GM19467 (cell line): Measurements from ENCODE around the gene COQ8B.
"Not testable (repeated sequence)": the region's sequence is repeated elsewhere in the genome, so short reads cannot be mapped to it uniquely, and the experiment has no call there.

Source experiments
- ATAC-seq: cut with Tn5 transposase; IDR thresholded peaks from one replicate; pipeline ENCODE4 v1.9.1; 2021; ENCODE audit warnings: mild to moderate bottlenecking, moderate library complexity; ENCODE audit not compliant: unreplicated experiment

The COQ8B gene

DNA sequence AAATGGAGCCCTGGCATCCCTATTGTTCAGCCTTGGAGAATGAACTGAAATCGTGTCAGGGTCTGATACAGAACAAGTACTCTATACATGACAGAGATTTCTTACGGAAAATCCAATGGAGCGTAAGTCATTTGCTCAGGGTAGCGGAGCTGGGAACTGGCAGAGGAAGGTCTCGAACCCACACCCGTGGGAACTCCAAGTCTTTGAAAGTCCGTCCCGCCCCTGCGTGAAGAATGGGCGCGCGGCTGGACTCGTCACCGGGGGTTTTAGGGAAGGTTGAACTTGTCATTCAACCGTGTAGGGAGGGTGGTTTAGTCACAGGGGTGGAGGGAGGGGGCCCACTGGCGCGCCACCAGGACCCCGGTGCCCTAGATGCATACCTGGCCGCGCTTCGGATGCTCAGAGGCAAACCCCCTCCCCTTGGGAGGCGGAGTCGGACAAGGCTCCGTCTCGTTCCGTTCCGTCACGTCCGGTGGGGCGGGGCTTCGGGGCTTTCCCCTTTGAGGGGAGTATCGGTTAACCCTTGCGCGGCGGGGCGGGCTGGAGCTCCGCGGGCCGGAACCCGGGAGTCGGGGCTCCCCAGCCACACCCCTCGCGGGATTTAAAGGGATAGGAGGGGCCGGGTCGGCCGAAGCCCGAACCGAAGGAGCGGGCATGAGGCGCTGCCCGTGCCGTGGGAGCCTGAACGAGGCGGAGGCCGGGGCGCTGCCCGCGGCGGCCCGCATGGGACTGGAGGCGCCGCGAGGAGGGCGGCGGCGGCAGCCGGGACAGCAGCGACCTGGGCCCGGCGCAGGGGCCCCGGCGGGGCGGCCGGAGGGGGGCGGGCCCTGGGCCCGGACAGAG is at the start of gene COQ8B, which contains the start of gene ITPKC:
Gene COQ8B, minus strand, starts transcription at position 405 of the 843 bp plus-strand sequence. CDS start 2,254 bp downstream, outside the sequence.
Gene ITPKC, plus strand, starts transcription at position 631 of the 843 bp plus-strand sequence. Its CDS starts 24 bp downstream, at position 655.
- ATAC-seq: peak; percentile 66

DNA sequence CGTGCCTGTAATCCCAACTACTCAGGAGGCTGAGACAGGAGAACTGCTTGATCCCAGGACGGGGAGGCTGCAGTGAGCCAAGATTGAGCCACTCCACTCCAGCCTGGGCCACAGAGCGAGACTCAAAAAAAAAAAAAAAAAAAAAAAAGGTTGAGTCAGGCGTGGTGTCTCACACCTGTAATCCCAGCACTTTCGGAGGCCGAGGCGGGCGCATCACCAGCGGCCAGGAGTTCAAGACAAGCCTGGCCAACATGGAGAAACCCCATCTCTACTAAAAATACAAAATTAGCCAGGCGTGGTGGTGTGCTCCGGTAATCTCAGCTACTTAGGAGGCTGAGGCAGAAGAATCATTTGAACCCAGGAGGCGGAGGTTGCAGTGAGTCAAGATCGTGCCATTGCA is 49.7 kb upstream of the COQ8B start:
- ATAC-seq: not testable (repeated sequence)

DNA sequence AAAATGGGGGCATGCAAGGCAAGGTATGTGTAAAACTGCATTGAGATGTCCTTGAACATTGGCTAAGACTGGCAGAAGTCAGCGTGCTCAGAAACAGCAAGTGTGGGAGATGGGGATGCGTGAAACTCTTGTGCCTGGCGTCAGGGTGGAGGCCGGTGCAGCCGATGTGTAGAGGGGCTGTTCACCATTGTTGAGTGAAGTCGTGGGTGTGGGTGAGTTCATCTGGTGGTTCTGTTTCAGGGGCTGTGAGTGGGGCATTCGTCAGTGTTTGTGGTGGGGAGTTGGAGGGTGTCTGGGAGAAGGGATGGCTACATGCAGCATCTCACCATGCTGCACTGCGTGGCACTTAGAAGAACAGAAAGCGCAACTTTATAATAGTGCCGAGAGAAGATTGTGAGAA is 47.3 kb upstream of the COQ8B start:
- ATAC-seq: no peak

DNA sequence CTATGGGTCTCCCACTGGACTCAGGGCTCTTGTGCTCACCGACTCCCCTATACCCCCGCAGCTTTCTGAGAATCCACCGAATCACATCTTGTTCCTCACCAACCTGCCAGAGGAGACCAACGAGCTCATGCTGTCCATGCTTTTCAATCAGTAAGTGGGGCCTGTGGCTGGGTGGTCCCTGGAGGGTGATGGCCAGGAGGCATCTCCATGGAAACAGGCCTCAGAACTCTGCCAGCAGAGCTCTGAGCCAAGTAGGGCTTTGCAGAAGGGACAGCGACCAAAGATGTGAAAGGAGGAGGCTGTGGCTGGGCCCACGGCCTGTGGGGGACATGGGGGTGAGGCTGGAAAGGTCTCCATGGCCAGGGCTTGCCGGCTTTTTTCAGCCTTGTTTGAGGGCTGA is 46.8 kb upstream of the COQ8B start:
- ATAC-seq: no peak

DNA sequence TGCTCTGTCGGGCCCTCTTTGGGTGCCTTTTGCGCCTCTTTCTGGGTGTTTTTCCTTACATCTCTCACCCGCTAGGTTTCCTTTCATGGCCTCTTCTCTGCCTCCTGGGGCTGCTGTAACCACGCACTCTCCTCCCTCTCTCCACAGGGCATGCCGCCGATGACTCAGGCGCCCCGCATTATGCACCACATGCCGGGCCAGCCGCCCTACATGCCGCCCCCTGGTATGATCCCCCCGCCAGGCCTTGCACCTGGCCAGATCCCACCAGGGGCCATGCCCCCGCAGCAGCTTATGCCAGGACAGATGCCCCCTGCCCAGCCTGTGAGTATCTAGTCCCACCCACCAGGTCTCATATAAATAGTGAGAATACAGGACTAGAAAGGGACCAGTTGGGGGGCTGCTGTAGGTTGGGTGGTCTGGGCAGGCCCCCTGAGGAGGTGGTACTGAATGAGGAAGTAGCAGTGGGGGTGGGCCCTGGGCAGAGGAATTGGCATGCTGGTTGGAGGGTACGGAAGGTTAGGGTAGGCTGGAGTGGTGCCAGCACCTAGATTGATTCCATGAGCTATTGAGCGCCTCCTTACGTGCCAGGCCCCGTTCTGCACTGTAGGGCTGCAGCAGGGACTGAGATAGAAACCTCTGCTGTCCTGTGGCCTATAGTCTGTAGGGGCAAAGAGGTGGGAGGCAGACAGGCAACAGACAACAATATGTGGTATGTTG is 46.2 kb upstream of the COQ8B start:
- no peak for ATAC-seq

DNA sequence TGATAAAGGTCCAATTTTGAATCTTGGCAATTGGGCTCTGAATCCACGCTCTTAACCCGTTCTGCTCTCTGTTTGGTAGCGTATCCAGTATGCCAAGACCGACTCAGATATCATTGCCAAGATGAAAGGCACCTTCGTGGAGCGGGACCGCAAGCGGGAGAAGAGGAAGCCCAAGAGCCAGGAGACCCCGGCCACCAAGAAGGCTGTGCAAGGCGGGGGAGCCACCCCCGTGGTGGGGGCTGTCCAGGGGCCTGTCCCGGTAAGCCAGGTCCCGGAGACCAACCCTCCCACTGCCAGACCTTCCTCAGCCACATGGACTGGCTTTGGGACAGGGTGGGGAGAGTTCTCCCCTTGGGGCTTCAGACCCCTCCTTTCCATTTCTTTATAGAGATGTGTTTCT is 42.7 kb upstream of the COQ8B start:
- no peak for ATAC-seq

DNA sequence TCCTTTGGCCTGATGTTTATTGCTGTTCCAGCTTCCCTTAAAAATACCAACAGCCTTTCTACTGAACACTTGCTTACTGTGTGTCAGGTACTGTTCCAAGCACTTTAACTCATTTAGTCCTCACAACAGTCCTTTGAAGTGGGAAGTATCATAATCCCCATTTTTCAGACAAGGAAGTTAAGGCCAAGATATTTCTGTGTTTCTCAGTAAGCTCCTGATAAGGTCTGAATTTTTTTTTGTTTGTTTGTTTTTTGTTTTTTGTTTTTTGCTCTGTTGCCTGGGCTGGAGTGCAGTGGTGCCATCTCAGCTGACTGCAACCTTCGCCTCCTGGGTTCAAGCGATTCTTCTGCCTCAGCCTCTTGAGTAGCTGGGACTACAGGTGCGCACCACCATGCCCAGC is 41.8 kb upstream of the COQ8B start:
- ATAC-seq: no peak

DNA sequence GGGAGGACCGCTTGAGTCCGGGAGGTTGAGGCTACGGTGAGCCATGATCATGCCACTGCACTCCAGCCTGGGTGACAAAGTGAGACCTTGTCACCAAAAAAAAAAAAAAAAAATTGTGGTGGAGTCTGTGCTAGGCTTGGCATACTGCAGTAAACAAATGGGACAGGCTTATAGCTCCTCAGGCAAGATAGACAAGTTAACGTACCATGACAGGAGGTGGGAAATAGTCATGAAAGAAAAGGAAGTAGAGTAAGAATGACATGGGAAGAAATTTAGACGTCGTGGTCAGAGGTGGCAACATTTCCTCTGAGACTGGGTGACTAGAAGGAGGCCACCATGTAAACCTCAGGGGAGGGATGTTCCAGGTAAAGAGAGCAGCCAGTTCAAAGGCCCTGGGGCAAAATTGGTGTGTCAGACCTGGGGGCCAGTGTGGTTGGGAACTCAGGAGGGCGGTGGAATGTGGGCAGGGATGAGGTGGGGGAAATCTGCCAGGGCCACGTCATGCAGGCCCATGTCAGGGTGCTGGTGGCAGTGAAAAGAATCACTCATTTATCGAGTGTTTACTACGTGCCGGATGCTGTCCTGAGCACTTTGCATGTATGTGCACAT is 39.9 kb upstream of the COQ8B start:
- ATAC-seq: no peak

DNA sequence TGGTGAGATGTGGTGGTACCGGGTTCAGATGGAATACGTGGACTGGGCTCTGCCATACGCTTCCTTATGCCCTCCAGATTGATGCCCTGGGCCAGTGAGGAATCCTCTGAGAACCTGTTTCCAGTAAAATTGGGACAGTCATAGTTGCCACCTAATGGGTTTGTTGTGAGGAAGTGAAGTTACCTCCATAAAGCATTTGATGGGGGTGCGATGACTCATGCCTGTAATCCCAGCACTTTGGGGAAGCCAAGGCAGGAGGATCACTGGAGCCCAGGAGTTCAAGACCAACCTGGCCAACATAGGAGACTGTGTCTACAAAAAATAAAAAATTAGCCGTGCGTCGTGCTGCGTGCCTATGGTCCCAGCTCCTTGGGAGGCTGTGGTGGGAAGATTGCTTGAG is 39.1 kb upstream of the COQ8B start:
- ATAC-seq: no peak

DNA sequence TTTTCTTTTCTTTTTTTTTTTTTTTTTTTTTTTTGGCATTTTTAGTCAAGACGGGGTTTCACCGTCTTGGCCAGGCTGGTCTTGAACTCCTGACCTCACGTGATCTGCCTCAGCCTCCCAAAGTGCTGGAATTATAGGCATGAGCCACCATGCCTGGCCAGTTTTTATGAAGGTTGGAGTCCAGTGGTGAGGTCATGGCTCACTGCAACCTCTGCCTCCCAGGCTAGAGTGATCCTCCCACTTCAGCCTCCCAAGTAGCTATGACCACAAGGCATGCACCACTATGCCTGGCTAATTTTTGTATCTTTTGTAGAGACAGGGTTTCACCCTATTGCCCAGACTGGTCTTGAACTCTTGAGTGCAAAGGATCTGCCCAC is 38.5 kb upstream of the COQ8B start:
- no peak for ATAC-seq

DNA sequence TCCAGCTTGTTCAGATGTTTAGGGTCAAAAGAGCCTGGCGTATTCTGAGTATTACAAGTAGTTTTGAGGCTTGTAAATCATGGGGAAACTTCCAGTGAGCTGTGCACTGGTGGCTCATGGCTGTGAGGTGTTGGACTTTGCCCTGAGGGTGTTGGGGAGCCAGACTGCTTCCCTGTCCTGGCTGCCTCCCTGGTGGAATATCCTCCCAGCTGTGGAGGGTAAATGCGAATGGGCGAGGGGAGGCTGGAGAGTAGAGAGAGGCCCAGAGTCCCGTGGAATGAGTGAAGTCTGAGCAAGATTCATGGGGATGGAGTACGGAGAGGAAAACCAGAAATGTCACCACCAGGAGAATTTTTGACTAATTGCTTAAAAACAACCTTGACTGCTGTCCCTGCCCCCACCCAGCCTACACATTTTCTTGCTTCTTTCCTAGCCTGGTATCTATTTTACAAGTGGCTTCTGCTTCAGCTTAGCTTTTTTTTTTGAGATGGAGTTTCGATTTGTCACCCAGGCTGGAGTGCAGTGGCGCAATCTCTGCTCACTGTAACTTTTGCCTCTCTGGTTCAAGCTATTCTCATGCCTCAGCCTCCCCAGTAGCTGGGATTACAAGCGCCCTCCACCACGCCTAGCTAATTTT is 38.0 kb upstream of the COQ8B start:
- no peak for ATAC-seq

DNA sequence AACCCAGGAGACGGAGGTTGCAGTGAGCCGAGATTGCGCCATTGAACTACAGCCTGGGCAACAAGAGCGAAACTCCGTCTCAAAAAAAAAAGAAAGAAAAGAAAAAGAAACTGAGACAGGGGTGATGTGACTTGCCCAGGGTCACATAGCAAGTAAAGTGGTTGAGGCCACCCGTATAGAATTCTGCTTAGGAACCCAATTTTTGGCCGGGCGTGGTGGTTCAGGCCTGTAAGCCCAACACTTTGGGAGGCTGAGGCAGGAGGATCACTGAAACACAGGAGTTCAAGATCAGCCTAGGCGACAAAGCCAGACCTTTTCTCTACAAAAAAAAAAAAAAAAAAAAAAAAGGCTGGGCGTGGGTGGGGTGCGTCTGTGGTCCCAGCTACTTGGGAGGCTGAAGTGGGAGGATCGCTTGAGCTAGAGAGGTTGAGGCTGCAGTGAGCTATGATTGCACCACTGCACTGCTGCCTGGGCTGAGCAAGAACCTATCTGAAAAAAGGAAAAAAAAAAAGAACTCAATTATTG is 35.6 kb upstream of the COQ8B start:
- no peak for ATAC-seq

DNA sequence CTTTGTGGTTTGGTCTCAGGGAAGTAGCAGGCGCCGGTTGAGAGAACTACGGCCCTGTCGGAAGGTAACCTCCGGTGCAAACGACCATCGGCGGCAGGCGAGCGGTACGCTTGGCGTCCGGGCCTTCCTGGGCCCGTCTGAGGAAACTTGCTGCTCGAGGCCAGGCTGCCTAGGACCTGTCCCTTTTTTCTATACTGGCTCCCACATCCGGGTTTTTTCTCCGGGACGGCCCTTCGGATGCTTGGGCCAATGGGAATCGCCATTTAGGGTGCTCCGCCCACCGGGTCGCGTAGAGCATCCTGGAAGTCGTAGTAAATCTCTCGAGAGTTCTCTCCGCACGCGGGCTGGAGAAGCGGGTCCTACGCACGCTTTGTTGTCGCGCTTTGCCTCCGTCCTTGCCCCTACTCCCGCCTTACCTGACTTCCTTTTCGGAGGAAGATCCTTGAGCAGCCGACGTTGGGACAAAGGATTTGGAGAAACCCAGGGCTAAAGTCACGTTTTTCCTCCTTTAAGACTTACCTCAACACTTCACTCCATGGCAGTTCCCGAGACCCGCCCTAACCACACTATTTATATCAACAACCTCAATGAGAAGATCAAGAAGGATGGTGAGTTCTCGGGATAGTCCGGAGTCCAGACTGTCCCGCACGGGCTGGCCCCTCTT is 34.3 kb upstream of the COQ8B start, which contains the start of gene SNRPA:
Gene SNRPA, plus strand, starts transcription at position 330 of the 664 bp plus-strand sequence. Its CDS starts 206 bp downstream, at position 536.
- peak; percentile 43 for ATAC-seq

DNA sequence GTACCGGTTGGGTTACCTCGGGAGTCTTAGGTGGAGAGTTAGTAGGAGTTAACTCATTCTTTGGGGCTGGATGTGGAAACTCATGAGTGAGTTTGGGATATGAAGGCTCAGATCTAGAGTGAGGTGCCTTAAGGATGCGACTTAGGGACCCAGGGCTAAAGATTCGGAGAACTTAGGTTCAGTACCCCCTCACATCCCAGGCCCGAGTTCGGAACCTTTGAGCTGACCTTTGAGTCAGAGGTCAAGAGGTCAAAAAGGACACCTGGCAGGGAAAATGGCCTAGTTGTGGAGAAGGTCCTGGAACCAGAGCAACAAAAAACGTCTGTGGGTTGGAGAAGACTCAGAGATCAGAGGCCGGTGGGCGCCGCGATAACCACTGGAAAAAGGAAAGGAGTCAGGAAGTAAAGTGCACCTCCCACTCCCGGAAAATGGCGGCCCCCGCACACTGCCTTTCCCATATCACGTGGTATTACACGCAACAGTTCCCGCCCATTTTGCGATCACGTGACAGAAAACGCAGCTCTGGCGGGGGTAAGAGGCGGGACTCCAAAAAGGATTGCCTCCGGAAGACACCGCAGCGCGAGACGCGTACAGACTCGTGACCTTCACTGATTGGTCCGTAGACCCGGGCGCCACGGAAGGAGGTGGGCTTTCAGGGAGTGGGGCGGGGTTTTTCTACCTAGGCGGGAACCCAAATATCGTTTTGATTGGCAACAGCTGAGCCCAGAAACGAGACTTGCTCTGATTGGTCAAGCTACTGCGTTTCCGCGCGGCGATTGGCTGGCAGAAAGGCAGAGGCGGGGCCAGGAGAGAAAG is 33.6 kb upstream of the COQ8B start, which contains the start of gene ACTMAP:
Gene ACTMAP, minus strand, starts transcription at position 420 of the 816 bp plus-strand sequence. CDS start 674 bp downstream, outside the sequence.
- ATAC-seq: peak; percentile 78

DNA sequence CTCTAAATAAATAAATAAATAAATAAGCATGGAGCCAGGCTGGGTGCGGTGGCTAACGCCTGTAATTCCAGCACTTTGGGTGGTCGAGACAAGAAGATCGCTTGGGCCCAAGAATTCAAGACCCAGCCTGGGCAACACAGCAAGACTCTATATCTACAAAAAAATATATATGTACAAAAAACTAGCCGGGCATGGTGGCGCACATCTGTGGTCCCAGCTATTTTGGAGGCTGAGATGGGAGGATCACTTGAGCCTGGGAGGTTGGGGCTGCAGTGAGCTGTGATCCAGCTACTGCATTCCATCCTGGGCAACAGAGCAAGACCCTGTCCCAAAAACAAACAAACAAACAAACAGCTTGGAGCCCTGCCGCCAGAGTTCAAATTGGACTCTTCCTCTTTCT is 30.9 kb upstream of the COQ8B start:
- no peak for ATAC-seq

DNA sequence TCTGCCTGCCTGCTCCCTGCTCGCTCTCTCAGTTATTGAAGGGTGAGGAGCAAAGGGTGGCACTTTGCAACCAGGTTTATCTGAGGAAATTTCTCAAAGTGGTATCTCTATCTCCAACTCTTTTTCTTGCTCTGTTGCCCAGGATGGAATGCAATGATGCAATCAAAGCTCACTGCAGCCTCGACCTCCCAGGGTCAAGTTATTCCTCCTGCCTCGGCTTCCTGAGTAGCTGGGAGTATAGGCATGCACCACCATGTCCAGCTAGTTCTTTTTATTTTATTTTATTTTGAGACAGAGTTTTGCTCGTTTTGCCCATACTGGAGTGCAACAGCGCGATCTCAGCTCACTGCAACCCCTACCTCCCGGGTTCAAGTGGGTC is 28.7 kb upstream of the COQ8B start:
- no peak for ATAC-seq

DNA sequence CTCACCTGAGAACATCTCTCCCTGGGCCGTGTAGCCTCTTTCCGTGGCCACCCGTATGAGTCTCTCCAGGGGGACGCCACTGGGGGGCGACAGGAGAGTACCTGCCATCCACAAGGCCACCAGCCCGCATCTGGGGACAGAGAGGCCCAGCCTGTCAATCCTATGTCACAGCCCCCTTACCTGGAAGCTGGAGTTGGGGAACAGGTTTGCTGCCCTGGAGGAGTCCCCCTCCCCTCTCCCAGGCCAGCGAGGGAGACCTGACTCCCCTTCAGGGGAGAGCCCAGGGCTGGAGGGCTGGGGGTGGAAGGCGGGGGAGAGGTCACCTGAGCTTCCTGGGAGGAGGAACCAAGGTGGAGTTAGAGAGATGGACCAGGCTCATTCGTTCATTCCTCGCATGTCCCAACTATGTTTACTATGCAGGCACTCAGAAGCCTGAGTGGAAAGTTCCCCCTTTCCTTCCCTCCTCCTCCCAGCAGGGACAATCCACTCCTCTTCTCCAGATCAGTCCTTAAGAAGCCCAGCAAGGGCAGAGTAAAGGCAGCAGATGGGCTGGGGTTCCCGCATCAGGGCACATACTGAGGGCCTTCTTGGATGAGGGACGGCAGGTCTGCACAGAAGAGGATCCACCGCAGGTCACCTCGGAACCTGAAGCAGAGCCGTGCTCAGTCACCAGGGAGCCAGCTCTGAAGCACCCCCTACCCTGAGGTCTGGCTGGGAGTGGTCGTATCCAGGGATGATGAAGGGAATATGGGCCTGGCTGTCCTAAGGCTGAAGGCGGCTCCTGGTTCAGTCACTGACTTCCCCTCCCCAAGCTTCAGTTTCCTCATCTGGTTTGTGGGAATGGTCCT is 28.1 kb upstream of the COQ8B start:
- ATAC-seq: no peak

DNA sequence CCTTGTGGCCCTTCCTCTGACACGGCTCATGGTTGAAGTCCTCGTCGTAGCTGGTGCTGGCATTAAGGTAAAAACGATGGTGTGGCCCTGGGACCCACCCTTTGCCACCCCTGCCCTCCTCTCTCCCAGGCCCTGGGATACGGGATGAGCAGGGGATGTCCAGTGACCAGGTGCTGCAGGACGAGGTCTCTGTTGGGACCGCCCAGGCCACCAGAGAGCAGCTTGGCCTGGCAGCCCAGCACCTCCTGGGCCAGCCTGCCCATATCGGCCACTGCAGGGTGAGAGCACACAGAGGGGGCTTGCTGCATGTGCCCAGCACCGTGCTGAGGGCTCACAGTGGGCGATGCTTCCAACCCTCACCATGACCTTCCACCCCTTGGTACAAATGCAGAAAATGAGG is 27.2 kb upstream of the COQ8B start:
- ATAC-seq: no peak
